ENCODE results near the gene TPSB2.
"Not testable (repeated sequence)": the region's sequence is repeated elsewhere in the genome, so short reads cannot be mapped to it uniquely, and the experiment has no call there.

The TPSB2 gene

DNA sequence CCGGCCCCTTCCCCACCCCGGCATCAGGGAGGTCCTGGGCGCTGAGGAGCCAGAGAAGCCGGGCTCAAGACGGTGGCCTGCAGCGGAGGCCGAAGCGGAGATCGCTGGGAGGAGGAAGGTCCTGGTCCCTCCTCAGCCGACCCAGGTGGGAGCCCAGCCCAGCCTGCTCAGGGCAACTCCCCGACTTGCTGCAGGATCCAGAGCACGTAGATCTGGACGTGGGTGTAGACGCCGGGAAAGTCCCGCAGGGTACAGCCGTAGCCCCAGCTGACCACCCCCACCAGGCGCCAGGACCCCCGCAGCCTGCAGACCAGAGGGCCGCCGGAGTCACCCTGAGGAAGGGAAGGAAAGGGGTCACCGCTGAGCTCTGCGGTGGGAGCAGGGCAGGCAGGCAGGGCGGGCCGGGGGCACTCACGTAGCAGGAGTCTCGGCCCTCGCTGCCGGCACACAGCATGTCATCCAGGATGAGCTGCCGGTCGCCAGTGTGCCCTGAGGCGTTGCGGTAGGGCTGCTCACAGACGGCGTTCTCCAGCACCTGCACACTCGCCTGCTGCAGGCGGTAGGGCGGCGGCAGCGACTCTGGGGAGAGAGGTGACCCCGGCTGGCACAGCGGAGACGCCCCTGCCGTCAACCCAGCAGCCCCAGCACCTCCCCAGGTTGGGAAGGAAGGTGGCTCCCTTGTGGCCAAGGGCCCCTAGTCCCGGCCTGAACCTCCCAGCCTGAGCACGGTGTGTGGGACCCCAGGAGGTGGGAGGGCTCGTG is 31.3 kb upstream of the TPSB2 start:
- no peak for DNase-seq

DNA sequence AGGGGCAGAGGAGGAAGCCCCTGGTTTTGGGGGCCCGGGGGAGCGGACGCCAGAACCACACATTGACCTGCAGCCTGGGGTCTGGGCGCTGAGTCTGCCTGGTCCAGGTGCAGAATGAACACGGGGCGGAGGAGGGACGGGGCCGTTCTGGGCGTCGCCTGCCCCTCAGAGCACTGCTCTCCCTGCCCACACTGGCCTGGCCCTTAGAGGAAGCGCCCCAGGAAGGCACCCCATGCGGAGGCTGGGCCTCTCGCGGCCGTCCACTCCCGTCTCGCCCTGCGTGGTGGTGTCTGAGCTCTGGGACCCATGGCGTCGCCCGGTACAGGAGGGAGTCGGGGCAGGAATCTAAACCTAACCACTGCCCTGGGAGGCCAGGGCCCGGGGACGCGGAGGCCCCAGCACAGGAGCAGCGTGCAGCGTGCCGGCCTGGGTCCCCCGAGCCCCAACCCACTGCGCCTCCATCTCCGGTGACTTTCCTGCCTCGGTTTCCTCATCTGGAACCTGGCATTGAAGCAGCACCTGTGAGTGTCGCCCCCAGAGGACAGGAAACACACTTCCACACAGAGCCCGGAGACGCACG is 30.2 kb upstream of the TPSB2 start:
- DNase-seq: no peak

DNA sequence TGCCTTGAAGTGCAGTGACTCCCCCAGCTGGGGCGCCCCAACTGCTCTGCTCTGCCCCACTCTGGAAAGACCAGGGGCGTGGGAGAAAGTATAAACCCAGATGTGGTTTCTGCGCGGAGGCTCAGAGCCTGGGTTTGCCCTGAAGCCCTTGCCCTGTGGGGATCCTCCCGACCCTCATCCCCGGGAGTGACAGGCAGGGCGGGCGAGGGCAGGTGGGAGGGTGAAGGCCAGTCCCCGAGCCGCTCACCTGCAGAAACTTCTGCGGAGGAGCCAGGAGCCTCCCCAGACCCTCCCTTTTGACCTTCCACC is 29.7 kb upstream of the TPSB2 start:
- no peak for DNase-seq

DNA sequence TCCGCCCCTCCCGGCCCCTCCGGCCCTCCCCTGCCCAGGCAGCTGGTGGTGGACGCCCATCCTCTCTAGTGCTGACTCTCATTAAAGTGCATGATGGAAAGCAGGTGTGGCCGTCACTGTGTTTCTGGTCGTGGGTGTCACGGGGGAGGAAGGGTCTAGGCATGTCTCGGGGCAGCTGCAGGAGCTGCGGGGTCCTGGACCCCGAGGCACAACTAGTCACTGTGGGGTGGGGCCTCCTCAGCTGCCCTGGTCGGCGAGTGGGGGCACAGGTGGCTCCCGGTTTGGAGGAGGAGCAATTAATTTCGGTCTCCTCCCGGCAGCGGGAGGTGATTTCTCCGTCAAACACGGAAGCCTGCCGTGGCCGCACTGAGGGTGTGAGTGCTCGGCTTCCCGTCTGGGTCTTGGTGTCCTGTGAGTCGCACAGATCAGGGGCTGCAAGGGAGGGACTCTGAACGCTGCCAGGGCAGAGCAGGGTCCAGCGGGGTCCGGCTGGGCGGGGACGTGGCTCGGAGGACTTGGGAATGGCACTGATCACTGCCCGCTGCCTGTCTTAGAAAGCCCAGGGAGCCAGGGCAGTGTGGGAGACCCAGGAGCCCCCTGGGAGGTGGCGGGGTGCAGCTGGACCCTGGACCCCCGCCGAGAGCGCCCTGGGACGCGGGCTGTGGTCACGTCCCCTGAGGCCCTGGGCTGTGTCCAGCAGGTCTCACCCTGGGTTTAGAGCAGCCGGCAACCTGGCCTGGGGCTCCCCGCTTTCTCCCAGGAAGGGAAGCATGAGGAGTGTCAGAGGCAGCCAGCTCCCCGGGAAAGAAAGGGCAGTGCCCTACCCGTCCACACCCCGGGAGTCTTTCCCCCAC is 29.1 kb upstream of the TPSB2 start:
- peak; percentile 41 for DNase-seq

DNA sequence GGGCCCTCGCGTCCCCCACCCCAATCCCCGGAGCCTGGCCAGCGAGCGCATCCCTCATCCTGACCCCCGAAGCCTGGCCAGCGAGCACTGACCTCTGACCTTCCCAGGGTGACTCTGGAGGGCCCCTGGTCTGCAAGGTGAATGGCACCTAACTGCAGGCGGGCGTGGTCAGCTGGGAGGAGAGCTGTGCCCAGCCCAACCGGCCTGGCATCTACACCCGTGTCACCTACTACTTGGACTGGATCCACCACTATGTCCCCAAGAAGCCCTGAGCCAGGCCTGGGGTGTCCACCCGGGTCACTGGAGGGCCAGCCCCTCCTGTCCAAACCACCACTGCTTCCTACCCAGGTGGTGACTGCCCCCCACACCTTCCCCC is 28.2 kb upstream of the TPSB2 start:
- peak; percentile 44 for DNase-seq

DNA sequence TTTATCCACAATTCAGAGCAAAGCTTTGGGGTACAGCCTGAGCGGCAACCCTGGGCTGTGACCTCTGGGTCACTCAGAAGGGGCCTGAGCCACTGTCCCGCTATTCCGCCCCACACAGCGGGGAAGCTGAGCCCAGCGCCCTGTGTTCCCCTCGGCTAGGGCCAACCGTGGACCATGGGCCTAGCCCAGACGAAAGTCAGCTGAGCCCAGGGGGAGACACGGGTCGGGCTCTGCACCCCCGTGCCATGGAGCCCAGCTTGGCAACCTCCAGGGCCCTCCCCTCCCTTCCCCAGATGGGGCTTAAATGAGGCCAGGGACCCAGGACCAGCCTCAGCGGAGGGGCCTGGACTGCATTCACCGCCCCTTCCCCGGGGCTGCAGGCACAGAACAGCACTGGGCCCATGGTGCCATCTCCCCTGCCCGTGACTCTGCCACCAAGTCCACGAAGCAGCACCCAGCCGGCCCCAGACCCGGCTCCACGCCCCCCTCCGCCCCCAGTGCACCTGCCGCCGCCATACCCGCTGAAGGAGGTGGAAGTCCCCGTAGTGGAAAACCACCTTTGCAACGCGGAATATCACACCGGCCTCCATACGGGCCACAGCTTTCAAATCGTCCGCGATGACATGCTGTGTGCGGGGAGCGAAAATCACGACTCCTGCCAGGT is 27.7 kb upstream of the TPSB2 start:
- no peak for DNase-seq

DNA sequence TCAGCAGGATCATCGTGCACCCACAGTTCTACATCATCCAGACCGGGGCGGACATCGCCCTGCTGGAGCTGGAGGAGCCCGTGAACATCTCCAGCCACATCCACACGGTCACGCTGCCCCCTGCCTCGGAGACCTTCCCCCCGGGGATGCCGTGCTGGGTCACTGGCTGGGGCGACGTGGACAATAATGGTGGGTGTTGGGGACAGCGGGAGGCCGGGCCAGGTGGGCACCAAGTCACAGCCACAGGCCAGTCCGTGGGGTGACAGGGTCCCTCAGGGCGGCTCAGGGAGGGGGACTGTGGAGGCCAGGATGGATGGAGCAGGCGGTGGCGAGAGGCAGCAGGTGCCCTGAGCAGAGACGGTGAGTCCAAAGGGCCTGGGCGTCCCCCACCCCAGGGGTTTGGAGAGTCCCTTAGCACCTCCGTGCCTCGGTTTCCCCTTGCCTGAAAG is 26.9 kb upstream of the TPSB2 start:
- DNase-seq: no peak

DNA sequence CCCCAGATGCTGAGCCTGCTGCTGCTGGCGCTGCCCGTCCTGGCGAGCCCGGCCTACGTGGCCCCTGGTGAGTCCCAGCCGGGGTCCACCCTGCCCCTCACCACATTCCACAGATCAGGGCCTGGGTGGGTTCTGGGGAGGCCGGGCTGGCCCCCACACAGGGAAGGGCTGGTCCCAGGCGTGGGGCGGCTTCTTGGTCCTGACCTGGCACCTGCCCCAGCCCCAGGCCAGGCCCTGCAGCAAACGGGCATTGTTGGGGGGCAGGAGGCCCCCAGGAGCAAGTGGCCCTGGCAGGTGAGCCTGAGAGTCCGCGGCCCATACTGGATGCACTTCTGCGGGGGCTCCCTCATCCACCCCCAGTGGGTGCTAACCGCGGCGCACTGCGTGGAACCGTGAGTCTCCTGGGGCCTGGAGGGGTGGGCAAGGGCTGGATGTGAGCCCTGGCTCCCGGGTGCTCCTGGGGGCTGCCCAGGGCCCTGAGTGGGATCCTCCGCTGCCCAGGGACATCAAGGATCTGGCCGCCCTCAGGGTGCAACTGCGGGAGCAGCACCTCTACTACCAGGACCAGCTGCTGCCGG is 26.4 kb upstream of the TPSB2 start:
- DNase-seq: not testable (repeated sequence)

DNA sequence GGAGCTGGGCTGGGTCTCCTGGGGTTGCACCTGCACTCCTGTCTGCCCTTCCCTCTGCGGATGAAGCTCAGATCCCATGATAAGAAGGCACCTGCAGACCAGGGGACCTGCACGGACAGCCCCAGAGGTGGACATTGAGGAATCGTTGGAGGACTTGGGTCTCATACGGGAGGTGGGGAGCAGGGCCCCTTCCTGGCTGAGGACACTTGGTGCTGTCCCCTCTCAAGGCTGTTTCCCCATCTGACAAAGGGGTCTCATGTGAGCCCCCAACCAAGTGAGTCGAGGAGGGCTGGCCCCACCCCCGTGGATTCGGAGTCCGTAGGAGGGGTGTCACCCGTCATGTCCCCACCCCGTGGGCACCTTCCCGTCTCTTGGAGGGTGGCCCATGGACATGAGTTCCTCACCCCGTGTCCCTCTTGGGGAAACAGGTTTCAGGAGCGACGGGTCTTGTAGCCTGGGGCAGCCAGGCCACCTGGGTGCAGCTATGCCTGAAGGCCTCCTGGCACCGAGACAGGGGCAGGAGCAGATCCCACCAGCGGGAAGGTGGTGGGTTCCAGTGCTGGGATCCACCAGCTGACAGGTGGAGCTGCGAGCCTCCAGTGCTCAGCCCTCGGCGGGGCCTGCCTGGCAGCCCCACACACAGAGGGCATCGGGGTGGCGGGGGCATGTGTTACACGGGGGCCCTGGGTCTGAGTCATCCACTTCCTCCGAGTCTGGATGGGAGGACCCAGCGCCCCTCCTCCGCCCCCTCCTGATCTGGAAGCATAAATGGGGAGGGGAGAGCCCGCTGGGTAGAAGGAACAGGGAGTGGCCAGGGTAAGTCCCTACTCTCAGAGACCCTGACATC is 25.5 kb upstream of the TPSB2 start, which contains the start of gene TPSD1:
TSS of gene TPSD1 (plus strand) at position 794 of the 847 bp plus-strand sequence. CDS start 212 bp downstream, outside the sequence.
- peak; percentile 56 for DNase-seq

DNA sequence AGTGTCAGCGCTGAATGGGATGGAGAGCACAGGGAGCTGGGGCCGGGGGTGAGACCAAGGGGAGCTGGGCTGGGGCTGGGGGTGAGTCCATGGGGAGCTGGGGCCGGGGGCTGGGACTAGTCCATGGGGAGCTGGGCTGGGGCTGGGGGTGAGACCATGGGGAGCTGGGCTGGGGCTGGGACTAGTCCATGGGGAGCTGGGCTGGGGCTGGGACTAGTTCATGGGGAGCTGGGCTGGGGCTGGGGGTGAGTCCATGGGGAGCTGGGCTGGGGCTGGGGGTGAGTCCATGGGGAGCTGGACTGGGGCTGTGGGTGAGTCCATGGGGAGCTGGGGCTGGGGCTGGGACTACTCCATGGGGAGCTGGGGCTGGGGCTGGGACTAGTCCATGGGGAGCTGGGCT is 24.8 kb upstream of the TPSB2 start:
- DNase-seq: not testable (repeated sequence)

DNA sequence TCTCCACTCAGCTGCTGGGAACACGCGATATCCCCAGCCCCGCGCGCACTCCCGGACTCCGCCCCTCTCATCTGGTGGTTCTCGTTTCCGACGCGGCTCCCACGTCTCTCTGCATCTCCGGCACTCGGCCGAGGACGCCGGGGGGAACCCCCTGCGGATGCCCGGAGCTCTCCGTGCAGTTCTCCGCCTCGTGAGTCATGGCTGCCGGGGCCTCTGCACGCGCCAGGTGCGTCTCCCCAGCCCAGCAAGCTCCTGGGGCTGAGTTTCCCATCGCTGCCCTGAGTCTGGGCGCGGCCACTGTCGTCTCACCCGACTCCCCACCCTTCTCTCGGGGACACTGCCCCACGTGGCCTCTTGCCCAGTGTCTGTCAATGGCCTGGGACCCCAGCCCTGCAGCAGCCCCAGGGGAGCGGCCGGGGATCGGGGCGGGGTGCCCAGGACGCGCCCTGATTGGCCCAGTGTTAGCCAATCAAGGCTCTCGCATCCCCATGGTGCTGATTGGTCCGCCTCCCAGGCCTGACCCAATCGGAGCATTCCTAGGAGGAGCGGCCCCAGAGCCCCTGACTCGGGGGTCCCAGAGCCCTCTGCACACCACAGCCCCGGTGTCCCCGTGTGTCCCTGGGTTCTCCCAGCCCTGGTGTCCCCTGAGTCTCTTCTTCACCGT is 23.8 kb upstream of the TPSB2 start:
- not testable (repeated sequence) for DNase-seq

DNA sequence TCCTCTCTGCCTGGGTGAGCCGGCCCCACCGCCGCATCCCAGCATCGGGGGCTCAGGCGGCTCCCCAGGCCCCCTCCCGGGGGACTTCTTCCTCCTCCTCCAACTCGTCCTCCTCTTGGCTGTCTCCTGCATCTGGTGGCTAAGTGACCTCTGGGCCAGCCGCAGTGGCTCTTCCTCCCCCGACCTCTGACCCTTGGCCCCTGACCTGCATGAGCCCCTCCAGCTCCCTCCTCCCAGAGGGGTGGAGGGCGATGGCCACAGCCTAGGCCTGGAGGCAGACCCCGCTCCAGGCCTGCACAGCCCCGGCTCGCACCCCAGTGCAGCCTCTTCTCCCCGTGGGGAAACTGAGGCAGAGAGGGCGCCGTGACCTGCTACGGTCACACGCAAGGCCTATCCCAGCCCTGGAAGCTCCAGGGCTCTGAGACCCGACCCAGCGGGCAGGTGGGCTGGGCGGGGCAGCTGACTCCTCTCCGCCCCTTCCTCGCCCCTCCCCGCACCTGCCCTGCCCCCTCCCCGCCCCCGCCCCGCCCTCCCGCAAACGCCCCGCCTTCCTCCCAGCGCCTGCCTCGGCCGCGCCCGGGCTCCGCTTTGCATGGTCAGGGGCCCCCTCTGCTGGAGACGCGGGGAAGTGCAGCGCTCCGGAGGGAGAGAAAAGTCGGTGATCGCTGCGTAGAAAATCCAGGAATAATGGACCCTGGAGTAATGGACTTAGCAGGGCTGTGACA is 19.2 kb upstream of the TPSB2 start:
- not testable (repeated sequence) for DNase-seq

DNA sequence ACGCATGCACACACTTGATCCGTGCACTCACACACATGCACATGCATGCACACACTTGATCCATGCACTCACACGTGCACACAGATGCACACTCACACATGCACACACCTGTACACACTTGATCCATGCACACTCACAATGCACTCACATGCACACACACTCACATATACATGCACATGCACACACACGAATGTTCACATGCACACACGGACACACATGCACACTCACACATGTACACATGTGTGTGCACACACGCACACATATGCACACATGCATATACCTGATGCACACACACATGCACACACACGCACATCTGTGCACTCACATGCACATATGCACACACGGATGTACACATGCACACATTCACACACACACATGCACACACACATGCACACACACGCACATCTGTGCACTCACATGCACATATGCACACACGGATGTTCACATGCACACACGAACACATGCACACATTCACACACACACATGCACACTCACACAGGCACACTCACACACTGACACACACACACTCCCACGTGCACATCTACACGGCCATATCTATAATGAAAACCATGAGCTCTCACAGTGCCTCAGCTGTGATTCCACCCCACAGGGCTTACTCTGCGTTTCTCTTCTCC is 18.0 kb upstream of the TPSB2 start:
- DNase-seq: not testable (repeated sequence)

DNA sequence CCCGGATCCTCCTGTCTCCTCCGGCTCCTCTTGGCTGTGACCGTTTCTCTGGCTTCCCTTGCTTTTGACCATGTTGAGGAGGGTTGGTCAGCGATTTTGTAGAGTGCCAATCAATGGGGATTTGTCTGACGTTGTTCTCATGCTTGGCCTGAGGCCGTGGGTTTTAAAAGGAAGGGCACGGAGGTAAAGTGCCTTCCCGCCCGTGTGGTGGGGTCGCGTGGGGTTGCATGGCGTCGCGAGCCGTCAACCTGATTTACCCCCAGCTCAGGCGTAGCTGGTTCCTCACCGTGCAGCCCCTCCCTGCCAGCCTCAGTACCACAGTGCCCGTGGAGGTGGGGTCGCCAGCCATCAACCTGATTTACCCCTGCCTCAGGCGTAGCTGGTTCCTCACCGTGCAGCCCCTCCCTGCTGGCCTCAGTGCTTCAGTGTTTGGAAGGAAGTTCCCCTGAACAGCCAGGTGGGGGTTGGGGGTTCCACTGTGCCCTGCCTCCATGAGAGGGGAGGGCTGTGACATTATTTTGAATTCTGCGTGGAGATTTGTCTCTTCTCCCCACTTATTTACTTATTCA is 15.6 kb upstream of the TPSB2 start:
- DNase-seq: peak; percentile 72

DNA sequence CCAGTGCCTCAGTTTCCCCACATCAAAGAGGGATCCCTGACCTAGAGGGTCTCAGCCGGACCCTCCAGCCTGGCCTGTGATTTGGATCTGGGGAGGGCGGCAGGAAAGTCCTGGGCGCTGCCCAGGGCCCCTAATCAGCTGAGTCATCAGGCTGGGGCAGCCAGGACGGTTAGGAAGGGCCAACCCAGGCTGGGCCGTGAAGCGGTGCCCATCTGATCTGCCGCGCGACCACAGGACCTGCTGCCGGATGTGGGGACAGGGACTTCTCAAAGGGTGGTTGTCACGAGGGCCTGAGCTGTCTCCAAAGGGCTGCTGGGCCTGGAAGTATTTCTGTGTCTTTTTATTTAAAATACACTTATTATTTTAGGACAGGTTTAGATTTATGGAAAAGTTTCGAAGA is 14.9 kb upstream of the TPSB2 start:
- peak; percentile 97 for DNase-seq

DNA sequence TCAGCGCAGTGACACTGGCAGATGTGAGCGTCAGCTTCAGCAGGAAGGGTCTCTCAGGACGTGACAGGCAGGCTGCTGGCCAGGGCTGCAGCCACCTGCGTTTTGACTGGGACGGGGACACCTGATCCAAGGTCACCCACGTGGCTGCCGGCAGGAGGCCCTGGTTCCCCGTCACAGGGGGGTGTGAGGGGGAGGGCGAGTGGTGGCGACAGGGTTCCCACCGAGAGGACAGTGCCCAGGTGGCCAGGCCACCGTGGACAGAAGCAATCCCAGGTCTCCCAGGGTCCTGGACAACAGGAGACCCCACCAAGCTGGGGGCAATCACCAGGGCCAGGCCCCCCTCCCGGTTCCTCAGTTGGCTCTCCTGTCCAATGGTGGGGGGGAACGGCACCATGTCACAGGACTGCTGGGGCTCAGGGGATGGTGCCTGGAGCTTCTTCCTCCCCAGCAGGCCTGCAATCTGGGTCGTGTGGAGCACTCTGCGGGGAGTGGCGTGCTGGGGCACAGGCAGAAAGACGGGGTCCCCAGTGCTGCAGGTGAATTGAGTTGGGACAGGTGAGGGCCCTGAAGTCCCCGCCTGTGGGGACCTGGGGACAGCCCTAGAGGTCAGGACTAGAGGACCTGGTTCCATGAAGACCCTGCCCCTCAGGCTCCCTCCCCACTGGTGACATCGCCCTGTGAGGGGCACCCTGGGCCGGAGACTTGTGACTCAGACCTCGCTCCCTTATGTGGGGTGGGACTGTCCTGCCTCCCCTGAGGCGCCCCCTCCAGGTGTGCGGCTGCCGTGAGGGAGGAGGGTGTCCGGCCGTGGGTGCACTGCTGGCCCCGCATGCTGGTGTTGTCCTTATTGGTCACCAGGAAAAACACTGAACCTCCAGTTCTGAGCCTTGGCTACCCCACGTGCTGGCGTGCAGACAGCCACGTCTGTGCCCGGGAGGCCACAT is 14.2 kb upstream of the TPSB2 start:
- not testable (repeated sequence) for DNase-seq

DNA sequence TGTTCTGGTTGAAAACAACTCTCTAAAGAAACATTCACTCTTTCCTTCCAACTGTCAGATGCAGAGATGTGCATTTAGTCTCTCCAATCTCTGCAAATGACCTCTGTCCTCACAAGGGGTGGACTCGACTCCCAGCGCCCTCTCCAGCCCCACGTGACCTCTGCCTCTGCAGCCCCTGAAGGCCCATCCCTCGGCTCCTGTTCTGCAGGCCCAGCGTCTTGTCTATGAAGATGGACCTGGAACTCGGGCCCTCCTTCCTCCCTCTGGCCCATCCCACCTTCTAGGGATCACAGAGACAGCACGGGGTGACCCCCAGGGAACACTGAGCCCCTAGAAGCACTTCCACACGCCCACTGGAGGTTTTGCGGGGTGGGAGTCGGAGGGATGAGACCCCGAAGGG is 13.4 kb upstream of the TPSB2 start:
- not testable (repeated sequence) for DNase-seq

DNA sequence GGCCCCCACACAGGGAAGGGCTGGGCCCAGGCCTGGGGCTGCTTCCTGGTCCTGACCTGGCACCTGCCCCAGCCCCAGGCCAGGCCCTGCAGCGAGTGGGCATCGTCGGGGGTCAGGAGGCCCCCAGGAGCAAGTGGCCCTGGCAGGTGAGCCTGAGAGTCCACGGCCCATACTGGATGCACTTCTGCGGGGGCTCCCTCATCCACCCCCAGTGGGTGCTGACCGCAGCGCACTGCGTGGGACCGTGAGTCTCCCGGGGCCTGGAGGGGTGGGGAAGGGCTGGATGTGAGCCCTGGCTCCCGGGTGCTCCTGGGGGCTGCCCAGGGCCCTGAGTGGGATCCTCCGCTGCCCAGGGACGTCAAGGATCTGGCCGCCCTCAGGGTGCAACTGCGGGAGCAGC is 11.1 kb upstream of the TPSB2 start:
- not testable (repeated sequence) for DNase-seq
